A549 (cell line): ENCODE data around the gene RASA1. TPM values are rescaled to one million over a fixed set of nuclear protein-coding genes. Genes with fewer than 3 reads are reported as not detected.

Experiments
- ATAC-seq, 2 experiments: fragments of 200-7000 bp in 1 of 2; fragments of >200 bp in 1 of 2; cut with Nextera tagmentation in 1 of 2; cut with Tn5 transposase in 1 of 2; 3 replicates each; pipeline versions ENCODE4 v1.8.0 to v1.9.1; 2018 to 2020; ENCODE audit warnings: mild to moderate bottlenecking in 1 of 2, moderate library complexity in 1 of 2
- CTCF ChIA-PET: fragments of 300-600 bp; sonication (Branson Sonifier 250); formaldehyde crosslinking; extraction: SDS; loops from one replicate; lab custom pipeline; 2021; ENCODE audit warnings: antibody characterized with exemption, inconsistent platforms; lab: Yijun Ruan, JAX
- POLR2A ChIA-PET: fragments of 350-600 bp; formaldehyde crosslinking; extraction: SDS; loops from one replicate; lab custom pipeline; 2021; ENCODE audit warnings: antibody characterized with exemption, inconsistent platforms; lab: Yijun Ruan, JAX
- DNase-seq, 2 experiments: peaks; one replicate each; pipeline versions ENCODE4 v3.0.0 to v3.0.0-alpha.2; 2011 to 2016; ENCODE audit warnings: low read depth in 1 of 2, low spot score in 1 of 2
- FAIRE-seq: peaks from 2 replicates; lab custom pipeline; 2011; peaks lifted over from hg19 to GRCh38; lab: Jason Lieb, UNC
- H3K27ac ChIP-seq, 2 experiments: fragments of >200 bp; sonication (Bioruptor Twin); formaldehyde crosslinking; 3 replicates each; pipeline ENCODE4 v1.5.1; 2016 to 2017
- H3K4me1 ChIP-seq: fragments of >200 bp; sonication (Bioruptor Twin); formaldehyde crosslinking; 3 replicates; pipeline ENCODE4 v1.6.1; 2016
- H3K4me2 ChIP-seq: fragments of >200 bp; sonication (Bioruptor Twin); formaldehyde crosslinking; 3 replicates; pipeline ENCODE4 v1.6.1; 2016
- H3K4me3 ChIP-seq: fragments of >200 bp; sonication (Bioruptor Twin); formaldehyde crosslinking; 3 replicates; pipeline ENCODE4 v1.5.1; 2016
- H3K9me3 ChIP-seq: fragments of >200 bp; sonication (Bioruptor Twin); formaldehyde crosslinking; 3 replicates; pipeline ENCODE4 v1.6.1; 2016
- ATOH8 ChIP-seq: fragments of 250-450 bp; sonication (Bioruptor Pico); IDR thresholded peaks from 2 replicates; pipeline ENCODE4 v1.5.0; 2020; ENCODE audit warnings: low read depth, mild to moderate bottlenecking, moderate library complexity
- BHLHE40 ChIP-seq: IDR thresholded peaks from 2 replicates; pipeline ENCODE4 v1.6.1; 2012; ENCODE audit warnings: low read depth, low read length, inconsistent platforms
- CBX8 ChIP-seq: fragments of 200-600 bp; sonication (generic); IDR thresholded peaks from 2 replicates; pipeline ENCODE4 v1.6.1; 2016
- CEBPB ChIP-seq, 2 experiments: fragments of >200 bp in 1 of 2; sonication (Bioruptor Twin) in 1 of 2; formaldehyde crosslinking in 1 of 2; IDR thresholded peaks; 2 replicates each; pipeline ENCODE4 v1.6.1; 2012 to 2016
- CHD4 ChIP-seq: fragments of 200-600 bp; sonication (generic); IDR thresholded peaks from 2 replicates; pipeline ENCODE4 v1.6.1; 2016; ENCODE audit warnings: antibody characterized with exemption, mild to moderate bottlenecking, borderline replicate concordance
- EHMT2 ChIP-seq: fragments of 200-600 bp; sonication (generic); IDR thresholded peaks from 2 replicates; pipeline ENCODE4 v1.6.1; 2016; ENCODE audit warnings: antibody characterized with exemption, low read depth, mild to moderate bottlenecking, moderate library complexity
- FOSB ChIP-seq: fragments of 250-450 bp; sonication (Bioruptor Pico); IDR thresholded peaks from 2 replicates; pipeline ENCODE4 v1.5.0; 2020; ENCODE audit warnings: mild to moderate bottlenecking, moderate library complexity
- FOXS1 ChIP-seq: fragments of 250-450 bp; sonication (Bioruptor Pico); IDR thresholded peaks from 2 replicates; pipeline ENCODE4 v1.5.0; 2020; ENCODE audit warnings: mild to moderate bottlenecking, moderate library complexity
- HEYL ChIP-seq: fragments of 250-450 bp; sonication (Bioruptor Pico); IDR thresholded peaks from 2 replicates; pipeline ENCODE4 v1.8.0; 2021; ENCODE audit warnings: mild to moderate bottlenecking, moderate library complexity
- HMGXB4 ChIP-seq: fragments of 250-450 bp; sonication (Bioruptor Pico); IDR thresholded peaks from 2 replicates; pipeline ENCODE4 v1.5.0; 2021; ENCODE audit warnings: mild to moderate bottlenecking, moderate library complexity, borderline replicate concordance
- HOXB5 ChIP-seq: fragments of 250-450 bp; sonication (Bioruptor Pico); IDR thresholded peaks from 2 replicates; pipeline ENCODE4 v1.5.0; 2020; ENCODE audit warnings: mild to moderate bottlenecking, moderate library complexity
- JUN ChIP-seq, 2 experiments: fragments of >200 bp; sonication (Bioruptor Twin); formaldehyde crosslinking; IDR thresholded peaks; 2 replicates in 1 of 2; 3 replicates in 1 of 2; pipeline ENCODE4 v1.6.1; 2016 to 2017
- MAZ ChIP-seq: fragments of 150-350 bp; IDR thresholded peaks from 2 replicates; pipeline ENCODE4 v1.6.1; 2014; ENCODE audit warnings: antibody characterized with exemption, low read depth, low read length, borderline replicate concordance
- MYC ChIP-seq: IDR thresholded peaks from 2 replicates; pipeline ENCODE4 v1.6.1; 2012; ENCODE audit warnings: mild to moderate bottlenecking, inconsistent platforms, low read length, improper control_type of control experiment, borderline replicate concordance
- NFE2L2 ChIP-seq: fragments of 150-350 bp; conservative IDR thresholded peaks from 2 replicates; pipeline ENCODE4 v1.6.1; 2014; ENCODE audit warnings: low read length
- NPAS2 ChIP-seq: fragments of 250-450 bp; sonication (Bioruptor Pico); IDR thresholded peaks from 2 replicates; pipeline ENCODE4 v1.8.0; 2022; ENCODE audit warnings: mild to moderate bottlenecking, moderate library complexity, borderline replicate concordance
- PHF8 ChIP-seq: fragments of 200-600 bp; sonication (generic); IDR thresholded peaks from 2 replicates; pipeline ENCODE4 v1.6.1; 2016; ENCODE audit warnings: low read depth, mild to moderate bottlenecking, antibody characterized with exemption, moderate library complexity, borderline replicate concordance
- POLR2A ChIP-seq: IDR thresholded peaks from 2 replicates; pipeline ENCODE4 v1.6.1; 2012; ENCODE audit warnings: mild to moderate bottlenecking, low read length
- POLR2AphosphoS2 ChIP-seq: conservative IDR thresholded peaks from 2 replicates; pipeline ENCODE4 v1.6.1; 2012; ENCODE audit warnings: low read length, improper control_type of control experiment, inconsistent platforms
- RARB ChIP-seq: fragments of 250-450 bp; sonication (Bioruptor Pico); IDR thresholded peaks from 2 replicates; pipeline ENCODE4 v1.8.0; 2021; ENCODE audit warnings: mild to moderate bottlenecking, moderate library complexity
- RNF2 ChIP-seq: fragments of 200-600 bp; sonication (generic); IDR thresholded peaks from 2 replicates; pipeline ENCODE4 v1.6.1; 2016; ENCODE audit warnings: low read depth, mild to moderate bottlenecking, antibody characterized with exemption, moderate library complexity, borderline replicate concordance
- SMC3 ChIP-seq: fragments of >200 bp; sonication (Bioruptor Twin); formaldehyde crosslinking; IDR thresholded peaks from 3 replicates; pipeline ENCODE4 v1.6.1; 2018; ENCODE audit warnings: inconsistent platforms
- TFCP2L1 ChIP-seq: fragments of 250-450 bp; sonication (Bioruptor Pico); IDR thresholded peaks from 2 replicates; pipeline ENCODE4 v1.5.0; 2021; ENCODE audit warnings: mild to moderate bottlenecking
- TP53 ChIP-seq: fragments of 250-450 bp; sonication (Bioruptor Pico); IDR thresholded peaks from 2 replicates; pipeline ENCODE4 v1.5.0; 2021; ENCODE audit warnings: mild to moderate bottlenecking, moderate library complexity
- ZFP36 ChIP-seq: fragments of 450-650 bp; IDR thresholded peaks from 2 replicates; pipeline ENCODE4 v1.6.1; 2014; ENCODE audit warnings: borderline replicate concordance; ENCODE audit not compliant: partially characterized antibody
- whole genome bisulfite sequencing: methylation state at CpG from one replicate; pipeline ENCODE4 v1.1.6; 2017; ENCODE audit errors: missing lambda C conversion rate; 5-methylcytosine and 5-hydroxymethylcytosine counted together
- polyA plus RNA-seq, 4 experiments: library from polyadenylated mRNA; depleted of rRNA in 3 of 4; stranded (reverse); fragments of >200 nt; fragmentation: RNase III in 1 of 4; extraction: RNeasy Plus Mini Kit Qiagen cat#74134 plus additional on column Dnase treatment in 1 of 4; gene quantifications; 2 replicates in 3 of 4; 3 replicates in 1 of 4; pipeline ENCODE4 v1.2.3, GENCODE V29; 2011 to 2017
- TF ChIP-seq, protein P1 (sequence below): fragments of >200 bp; sonication (Bioruptor Twin); formaldehyde crosslinking; IDR thresholded peaks from 3 replicates; pipeline ENCODE4 v1.5.1; 2016
- TF ChIP-seq, protein P2 (sequence below): fragments of 200-600 bp; sonication (generic); IDR thresholded peaks from 2 replicates; pipeline ENCODE4 v1.6.1; 2016; ENCODE audit warnings: antibody characterized with exemption, mild to moderate bottlenecking, moderate library complexity

RASA1 gene
- polyA plus RNA-seq, 2 of the 4 experiments (the other 2 are of a cell fraction) = 18.3 to 41.5 TPM

GRCh38 chr5:87276655-87277054, 9.0 kb downstream of the RASA1 start:
- DNase-seq = no peak
- POLR2A ChIA-PET = no interaction called here
- no peaks in the 10 kb centered on the region for H3K9me3 ChIP-seq
- 74% methylated on average over 1 of the region's 1 CpG for WGBS
- TF ChIP-seq JUN (IDR thresholded peaks at IDR 0.05) (no peak), BHLHE40 (no peak), FOXS1 (CRISPR knock-in tag) (no peak), MAZ (no peak), RNF2 (no peak), ATOH8 (no peak), CEBPB (IDR thresholded peaks at IDR 0.05) (no peak), TP53 (no peak), POLR2A (no peak), ZFP36 (no peak), CHD4 (no peak), HMGXB4 (no peak), POLR2AphosphoS2 (no peak), RARB (CRISPR knock-in tag) (no peak)
- TF ChIP-seq, all 56 proteins: peak for 0
- FAIRE-seq = no peak
- no peak for ATAC-seq
- Histone ChIP-seq H3K4me1 (peaks cover 10% of the 10 kb centered on the region; the same call in 2 of the 3 replicates), H3K27ac (no peak overlapping the region), H3K4me3 (no peak overlapping the region), H3K4me2 (no peak overlapping the region)
- CTCF ChIA-PET = no interaction called here

DNA sequence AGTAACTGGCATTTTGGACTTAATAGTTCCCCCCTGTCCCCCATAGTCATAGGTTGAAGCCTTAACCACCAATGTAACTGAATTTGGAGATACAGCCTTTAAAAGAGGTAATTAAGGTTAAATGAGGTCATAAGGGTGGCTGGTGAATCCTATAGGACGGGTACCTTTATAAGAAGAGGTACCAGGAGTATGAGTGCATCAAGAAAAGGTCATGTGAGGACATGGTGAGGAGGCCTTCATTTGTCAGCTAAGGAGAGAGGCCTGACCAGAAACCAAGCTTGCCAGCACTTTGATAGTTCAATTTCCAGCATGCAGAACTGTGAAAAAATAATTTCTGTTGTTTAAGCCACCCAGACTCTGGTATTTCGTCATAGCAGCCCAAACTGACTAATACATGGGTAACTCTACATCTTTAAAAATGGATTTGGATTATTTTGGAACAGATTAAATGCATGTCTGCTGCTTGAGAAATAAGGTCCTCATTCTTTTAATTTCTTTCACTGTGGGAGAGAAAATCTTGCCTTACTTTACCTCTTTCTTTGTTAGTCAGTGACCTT, 9.7 kb downstream of the RASA1 start:
- no peak for ATAC-seq
- WGBS = 89% methylated on average over 2 of the region's 2 CpGs
- H3K4me2 ChIP-seq = no peak overlapping the region
- H3K4me1 ChIP-seq = peaks cover 10% of the 10 kb centered on the region; the same call in 2 of the 3 replicates
- no peaks in the 10 kb centered on the region for H3K9me3 ChIP-seq
- ChIA-PET POLR2A (no interaction called here), CTCF (no interaction called here)
- no peak overlapping the region for H3K4me3 ChIP-seq
- TF ChIP-seq EHMT2 = no peak
- no peak overlapping the region for H3K27ac ChIP-seq
- no peak for FAIRE-seq
- DNase-seq = no peak

DNA sequence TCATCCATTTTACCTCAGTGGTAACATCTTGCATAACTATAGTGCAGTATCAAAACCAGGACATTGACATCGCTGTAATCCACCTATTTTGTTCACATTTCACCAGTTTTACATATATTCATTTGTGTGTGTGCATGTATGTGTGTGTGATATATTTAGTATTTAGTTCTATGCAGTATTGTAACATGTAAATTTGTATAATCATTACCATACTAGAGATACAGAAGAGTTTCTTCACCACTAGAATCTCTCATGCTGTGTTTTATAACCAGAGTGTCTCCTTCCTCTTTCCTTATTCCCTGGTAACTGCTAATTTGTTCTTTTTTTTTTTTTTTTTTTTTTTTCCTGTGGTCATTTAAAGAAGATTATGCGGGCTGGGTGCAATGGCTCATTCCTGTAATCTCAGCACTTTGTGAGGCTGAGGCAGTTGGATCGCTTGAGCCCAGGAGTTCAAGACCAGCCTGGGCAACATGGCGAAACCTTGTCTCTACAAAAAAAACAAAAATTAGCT, 11.0 kb downstream of the RASA1 start:
- ATAC-seq = no peak
- Histone ChIP-seq H3K4me3 (no peak overlapping the region), H3K4me1 (peaks cover 10% of the 10 kb centered on the region; the same call in 2 of the 3 replicates), H3K9me3 (no peaks in the 10 kb centered on the region), H3K4me2 (no peak overlapping the region), H3K27ac (no peak overlapping the region)
- FAIRE-seq = no peak
- POLR2A ChIA-PET = interaction anchor here (0.6 kb wide), 1 partner anchor 11 kb away, joined by 3 read pairs; the partner anchor contains the start of gene RASA1
- 98% methylated on average over 4 of the region's 4 CpGs for WGBS
- no peak for DNase-seq
- CTCF ChIA-PET = interaction anchor here (0.6 kb wide), 1 partner anchor 883 kb away, joined by 3 read pairs; no protein-coding TSS in a partner anchor
- TF ChIP-seq PHF8 (no peak), EHMT2 (no peak), MYC (no peak), BHLHE40 (no peak), CBX8 (no peak), FOXS1 (CRISPR knock-in tag) (no peak), RARB (CRISPR knock-in tag) (no peak), HOXB5 (CRISPR knock-in tag) (no peak), HEYL (CRISPR knock-in tag) (no peak), TFCP2L1 (CRISPR knock-in tag) (no peak), NFE2L2 (no peak), SMC3 (no peak), FOSB (CRISPR knock-in tag) (no peak), NPAS2 (CRISPR knock-in tag) (no peak)
- TF ChIP-seq, protein P1, sequence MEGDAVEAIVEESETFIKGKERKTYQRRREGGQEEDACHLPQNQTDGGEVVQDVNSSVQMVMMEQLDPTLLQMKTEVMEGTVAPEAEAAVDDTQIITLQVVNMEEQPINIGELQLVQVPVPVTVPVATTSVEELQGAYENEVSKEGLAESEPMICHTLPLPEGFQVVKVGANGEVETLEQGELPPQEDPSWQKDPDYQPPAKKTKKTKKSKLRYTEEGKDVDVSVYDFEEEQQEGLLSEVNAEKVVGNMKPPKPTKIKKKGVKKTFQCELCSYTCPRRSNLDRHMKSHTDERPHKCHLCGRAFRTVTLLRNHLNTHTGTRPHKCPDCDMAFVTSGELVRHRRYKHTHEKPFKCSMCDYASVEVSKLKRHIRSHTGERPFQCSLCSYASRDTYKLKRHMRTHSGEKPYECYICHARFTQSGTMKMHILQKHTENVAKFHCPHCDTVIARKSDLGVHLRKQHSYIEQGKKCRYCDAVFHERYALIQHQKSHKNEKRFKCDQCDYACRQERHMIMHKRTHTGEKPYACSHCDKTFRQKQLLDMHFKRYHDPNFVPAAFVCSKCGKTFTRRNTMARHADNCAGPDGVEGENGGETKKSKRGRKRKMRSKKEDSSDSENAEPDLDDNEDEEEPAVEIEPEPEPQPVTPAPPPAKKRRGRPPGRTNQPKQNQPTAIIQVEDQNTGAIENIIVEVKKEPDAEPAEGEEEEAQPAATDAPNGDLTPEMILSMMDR = no peak
- TF ChIP-seq, protein P2, sequence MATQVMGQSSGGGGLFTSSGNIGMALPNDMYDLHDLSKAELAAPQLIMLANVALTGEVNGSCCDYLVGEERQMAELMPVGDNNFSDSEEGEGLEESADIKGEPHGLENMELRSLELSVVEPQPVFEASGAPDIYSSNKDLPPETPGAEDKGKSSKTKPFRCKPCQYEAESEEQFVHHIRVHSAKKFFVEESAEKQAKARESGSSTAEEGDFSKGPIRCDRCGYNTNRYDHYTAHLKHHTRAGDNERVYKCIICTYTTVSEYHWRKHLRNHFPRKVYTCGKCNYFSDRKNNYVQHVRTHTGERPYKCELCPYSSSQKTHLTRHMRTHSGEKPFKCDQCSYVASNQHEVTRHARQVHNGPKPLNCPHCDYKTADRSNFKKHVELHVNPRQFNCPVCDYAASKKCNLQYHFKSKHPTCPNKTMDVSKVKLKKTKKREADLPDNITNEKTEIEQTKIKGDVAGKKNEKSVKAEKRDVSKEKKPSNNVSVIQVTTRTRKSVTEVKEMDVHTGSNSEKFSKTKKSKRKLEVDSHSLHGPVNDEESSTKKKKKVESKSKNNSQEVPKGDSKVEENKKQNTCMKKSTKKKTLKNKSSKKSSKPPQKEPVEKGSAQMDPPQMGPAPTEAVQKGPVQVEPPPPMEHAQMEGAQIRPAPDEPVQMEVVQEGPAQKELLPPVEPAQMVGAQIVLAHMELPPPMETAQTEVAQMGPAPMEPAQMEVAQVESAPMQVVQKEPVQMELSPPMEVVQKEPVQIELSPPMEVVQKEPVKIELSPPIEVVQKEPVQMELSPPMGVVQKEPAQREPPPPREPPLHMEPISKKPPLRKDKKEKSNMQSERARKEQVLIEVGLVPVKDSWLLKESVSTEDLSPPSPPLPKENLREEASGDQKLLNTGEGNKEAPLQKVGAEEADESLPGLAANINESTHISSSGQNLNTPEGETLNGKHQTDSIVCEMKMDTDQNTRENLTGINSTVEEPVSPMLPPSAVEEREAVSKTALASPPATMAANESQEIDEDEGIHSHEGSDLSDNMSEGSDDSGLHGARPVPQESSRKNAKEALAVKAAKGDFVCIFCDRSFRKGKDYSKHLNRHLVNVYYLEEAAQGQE = no peak
